Hematopoietic multipotent progenitor cell treated with erythropoietin and hydrocortisone succinate and interleukin-3 and kit ligand, for 6 days (in vitro differentiated cells): ENCODE data around the gene PDE4D.

Experiments used
- DNase-seq: peaks from one replicate; pipeline ENCODE4 v3.0.0-alpha.2; 2015

PDE4D gene

GRCh38 chr5:59732301-59732700 is 161.2 kb downstream of the PDE4D start:
- DNase-seq = no peak

DNA sequence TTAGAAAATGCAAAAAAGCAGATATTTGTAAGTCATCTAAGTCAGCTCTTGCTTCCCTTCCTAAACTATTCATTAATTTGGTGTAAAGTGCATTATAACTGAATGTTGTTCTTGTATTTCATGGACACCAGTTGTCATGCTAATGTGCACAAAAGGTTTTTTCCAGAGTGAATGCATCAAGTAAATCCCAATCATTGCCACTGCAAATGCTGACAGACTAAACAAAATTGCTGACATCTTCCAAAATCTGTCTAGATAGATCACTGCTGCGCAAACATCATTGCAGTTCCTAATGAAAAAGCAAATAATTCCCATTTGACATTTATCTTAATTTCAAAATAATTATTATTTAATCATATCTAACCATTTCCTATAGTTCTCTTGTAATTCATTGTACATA is 161.7 kb downstream of the PDE4D start:
- DNase-seq = no peak

- no peak for DNase-seq
Observed at GRCh38 chr5:59729820-59730219, 163.7 kb downstream of the PDE4D start.

- DNase-seq = no peak
Observed at GRCh38 chr5:59729357-59729756, 164.2 kb downstream of the PDE4D start.

DNA sequence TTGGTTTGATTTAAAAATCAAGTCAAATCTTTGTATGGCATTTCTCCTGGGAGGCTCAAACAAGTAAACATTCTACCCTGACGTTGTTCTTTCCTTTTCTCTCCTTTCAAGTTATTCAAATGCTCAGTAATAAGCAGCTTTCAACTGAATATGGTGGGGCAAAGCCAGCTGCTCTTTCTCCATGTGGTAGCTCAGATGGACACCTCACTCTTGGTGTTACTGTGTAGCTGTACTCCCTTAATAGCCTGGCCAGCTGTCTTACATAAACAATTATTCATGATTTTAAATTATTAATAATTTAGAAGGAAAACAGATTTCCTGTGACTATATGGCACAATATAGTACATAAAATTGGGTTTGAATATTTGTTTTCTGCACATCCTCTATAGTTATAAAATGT is 165.2 kb downstream of the PDE4D start:
- DNase-seq = no peak

DNA sequence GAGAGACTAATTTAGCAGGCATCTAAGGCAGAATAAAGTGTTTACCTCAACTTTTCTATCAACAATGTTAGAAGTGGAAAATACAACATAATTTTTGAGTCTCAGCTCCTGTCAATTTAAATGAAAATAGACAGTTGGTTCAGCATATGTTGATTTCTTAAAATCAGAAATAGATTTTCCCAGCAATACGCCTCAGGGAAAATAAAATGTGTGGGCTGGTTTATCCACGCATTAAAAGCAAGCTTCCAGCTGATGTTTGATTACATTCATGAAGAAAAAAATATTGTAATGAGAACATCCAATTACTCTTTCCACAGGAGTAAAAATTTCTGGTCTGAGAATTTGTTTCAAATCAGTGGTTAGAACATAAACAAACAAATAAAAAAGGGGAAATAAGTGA is 166.3 kb downstream of the PDE4D start:
- DNase-seq = no peak

GRCh38 chr5:59725392-59725767 is 168.1 kb downstream of the PDE4D start:
- DNase-seq = no peak

- DNase-seq = peak; percentile 75
Observed at GRCh38 chr5:59724482-59725391, 168.8 kb downstream of the PDE4D start.

GRCh38 chr5:59722874-59723273 is 170.7 kb downstream of the PDE4D start:
- no peak for DNase-seq

GRCh38 chr5:59721741-59722140 is 171.8 kb downstream of the PDE4D start:
- no peak for DNase-seq

DNA sequence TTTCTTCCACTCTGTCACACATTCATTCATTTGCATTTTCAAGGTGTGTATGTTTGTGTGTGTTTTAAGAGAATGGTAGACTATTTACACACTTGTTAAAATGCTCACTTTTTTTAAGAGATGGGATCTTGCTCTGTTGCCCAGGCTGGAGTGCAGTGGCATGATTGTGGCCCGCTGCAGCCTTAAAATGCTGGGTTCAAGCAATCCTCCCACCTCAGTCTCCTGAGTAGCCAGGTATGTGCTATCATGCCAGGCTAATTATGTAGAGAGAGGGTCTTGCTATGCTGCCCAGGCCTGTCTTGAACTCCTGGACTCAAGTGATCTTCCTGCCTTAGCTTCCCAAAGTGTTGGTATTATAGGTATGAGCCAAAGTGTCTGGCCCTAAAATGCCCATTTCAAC is 173.5 kb downstream of the PDE4D start:
- DNase-seq = no peak

- no peak for DNase-seq
Observed at GRCh38 chr5:59716966-59717500, 176.5 kb downstream of the PDE4D start.

DNA sequence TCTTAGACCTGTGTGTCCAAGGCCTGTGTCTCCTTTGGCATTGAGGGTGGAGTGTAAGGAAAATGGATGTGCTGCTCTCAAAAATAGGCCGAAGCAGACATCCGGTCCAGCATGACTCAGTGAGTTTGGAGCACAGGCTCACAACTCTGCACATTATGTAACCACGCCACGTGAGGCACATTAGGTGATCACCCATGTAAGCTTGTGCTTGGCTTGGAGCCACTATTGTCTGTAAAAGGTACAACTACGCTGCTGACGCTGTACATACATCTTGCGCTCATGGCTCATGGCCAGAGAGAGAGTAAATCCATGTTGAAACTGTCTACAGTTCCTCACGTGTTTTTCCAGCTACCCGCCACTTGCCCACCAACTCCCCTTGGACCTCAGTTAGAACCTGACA is 177.5 kb downstream of the PDE4D start:
- no peak for DNase-seq

DNA sequence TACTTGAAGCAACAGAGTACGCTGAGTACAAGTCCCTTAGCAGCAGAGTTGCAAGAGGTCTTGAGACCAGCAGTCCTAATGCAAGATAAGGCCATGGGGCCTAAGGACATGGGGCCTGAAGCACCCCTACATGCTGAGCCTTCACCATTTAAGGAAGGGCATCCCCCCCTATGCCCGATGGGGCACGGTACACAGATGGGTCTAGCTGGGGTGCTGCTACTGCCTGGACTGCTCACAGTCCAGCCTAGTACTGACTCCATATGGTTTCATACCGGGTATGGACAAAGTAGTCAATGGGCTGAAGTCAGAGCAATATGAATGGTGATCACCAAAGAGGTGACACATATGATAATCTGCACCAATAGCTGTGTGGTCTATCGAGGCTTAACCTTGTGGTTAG is 178.3 kb downstream of the PDE4D start:
- no peak for DNase-seq

GRCh38 chr5:59713498-59713844 is 180.1 kb downstream of the PDE4D start:
- no peak for DNase-seq

- DNase-seq = peak; percentile 2
Observed at GRCh38 chr5:59712836-59713497, 180.6 kb downstream of the PDE4D start.

DNA sequence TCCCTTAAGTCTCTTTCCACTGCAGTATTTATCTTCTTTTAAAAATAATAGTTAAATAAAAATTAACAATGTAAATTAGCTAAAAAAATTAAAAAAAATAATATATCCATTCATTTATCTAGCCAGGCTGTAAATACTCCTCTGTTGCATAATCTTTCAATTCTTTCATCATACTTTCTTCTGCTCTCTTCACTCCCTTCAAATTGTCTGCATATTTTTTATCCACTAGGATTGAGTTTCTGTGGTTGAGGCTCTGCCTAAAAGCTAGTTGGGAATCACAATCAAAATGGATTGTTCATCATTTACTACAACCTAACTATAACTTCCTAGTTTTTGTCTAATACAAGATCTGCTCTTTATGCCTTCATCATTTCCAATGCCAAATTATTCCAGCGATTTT is 182.2 kb downstream of the PDE4D start:
- DNase-seq = no peak

GRCh38 chr5:59709846-59710245 is 183.7 kb downstream of the PDE4D start:
- no peak for DNase-seq

DNA sequence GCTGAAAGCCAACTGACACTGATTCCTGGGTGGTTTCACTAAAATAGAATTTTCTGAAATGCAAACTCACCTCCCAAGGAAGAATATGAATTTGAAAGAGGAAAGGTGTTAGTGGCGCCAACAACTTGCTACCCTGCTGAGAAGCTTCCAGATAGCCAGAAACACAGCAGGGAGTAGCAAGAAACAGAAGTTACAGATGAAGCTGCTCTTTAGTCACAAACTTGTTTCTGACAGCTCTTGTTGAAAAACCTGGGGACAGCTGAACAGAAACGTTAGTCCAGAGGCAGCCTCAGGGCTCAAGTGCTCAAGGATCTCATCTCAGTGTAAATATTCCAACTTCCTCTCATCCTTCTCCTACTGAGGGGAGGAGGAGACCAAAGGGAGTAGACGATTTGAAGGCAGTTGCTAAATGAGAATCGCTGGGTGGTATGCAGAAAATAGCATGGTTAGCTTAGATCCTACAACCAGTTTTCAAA is 184.1 kb downstream of the PDE4D start:
- no peak for DNase-seq

DNA sequence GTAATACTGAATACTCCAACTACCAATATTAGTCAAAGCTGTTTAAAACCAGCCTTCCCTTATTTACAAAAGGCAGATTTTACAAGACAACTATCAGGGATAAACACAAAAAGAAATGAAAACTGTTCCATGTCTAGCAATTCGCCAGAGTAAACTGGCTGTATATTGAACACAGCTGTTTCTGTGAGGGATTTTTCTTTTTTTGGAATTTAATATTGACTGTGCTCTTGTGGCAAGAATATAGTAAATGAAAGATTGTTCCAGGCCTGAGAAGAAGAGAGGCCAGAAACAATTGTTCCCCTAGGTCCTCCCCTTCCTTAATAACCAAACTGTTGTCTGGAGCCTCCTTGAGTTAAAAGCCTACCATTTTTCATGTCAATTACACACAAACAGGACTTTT is 188.6 kb downstream of the PDE4D start:
- no peak for DNase-seq

DNA sequence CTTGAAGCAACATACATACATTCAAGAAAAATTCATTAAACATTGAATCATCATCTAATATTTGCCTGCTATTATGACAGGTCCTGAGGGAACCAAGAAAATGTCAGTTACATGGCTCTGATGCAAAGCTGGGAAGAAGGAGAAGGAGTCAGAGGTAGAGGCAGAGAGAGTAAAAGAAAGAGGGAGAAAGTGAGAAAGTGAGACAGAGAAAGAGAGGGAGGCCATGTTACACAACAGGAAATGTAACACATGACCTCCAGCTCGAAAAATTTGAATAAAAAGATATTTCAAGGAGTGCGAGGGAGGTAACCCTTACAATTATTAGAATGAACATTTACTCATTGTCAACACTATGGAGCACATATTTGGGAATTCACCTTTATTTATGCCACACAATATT is 189.7 kb downstream of the PDE4D start:
- no peak for DNase-seq

DNA sequence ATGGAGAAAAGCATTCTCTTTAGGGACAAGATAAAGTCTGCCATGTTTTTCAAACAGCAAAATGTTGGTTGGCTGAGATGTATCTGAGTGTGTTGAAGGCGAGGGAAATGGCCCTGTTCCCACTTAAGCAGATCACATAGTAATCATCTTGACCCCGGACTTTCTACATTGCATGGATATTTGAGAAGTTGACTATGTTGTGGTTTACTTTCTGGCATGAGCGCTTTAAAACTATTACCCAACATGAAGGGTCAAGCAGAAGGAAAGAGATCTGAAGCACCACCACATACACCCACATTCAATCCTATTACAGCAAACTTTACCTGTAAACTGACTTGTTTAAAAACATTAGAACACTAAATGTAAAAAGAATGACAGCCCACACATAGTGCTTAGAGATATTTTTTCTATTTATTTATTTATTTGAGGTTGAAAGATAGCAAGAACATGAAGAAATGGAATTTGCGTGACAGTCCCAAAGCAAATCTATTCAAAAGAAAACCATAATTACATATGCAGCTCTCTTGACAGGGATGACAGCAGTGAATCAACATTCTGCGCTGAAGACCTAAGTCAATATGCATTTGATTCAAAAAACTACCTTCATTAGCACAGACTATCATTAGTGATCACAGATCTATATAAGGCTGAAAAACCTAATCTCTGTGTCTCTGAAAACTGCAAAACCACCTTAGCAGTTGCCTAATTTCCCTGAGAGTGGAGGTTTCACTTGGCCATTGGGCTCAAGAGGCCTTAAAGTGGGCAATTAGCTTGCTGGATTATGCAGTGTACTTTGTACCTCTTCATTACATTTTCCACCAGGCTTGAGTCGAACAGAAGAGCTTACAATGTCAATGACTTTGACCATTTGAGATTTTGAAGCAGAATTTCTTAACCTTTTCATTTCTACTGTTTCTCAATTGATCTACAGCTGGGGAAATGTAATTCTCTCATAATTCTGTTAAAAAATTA is 195.0 kb downstream of the PDE4D start:
- no peak for DNase-seq

GRCh38 chr5:59694411-59694810 is 199.1 kb downstream of the PDE4D start:
- DNase-seq = no peak
